ENCODE data around the gene C1orf198.
"Not testable (repeated sequence)": the region's sequence is repeated elsewhere in the genome, so short reads cannot be mapped to it uniquely, and the experiment has no call there.

Gene C1orf198

GRCh38 chr1:230851291-230851691 is 17.0 kb downstream of the C1orf198 start:
- no peak overlapping the region for H3K4me3 ChIP-seq (ENCODE audit: low read length)
- no peaks in the 10 kb centered on the region for H3K9me3 ChIP-seq (ENCODE audit: control insufficient read depth, insufficient read depth, low read length)
- H3K36me3 ChIP-seq (ENCODE audit: control insufficient read depth, insufficient read depth, low read length): no peaks in the 10 kb centered on the region
- DNase-seq (ENCODE audit: low read depth, low spot score): no peak
- no peak overlapping the region for H3K27ac ChIP-seq (ENCODE audit: low read length)
- H3K27me3 ChIP-seq (ENCODE audit: control insufficient read depth, insufficient read depth, low read length): no peaks in the 10 kb centered on the region
- WGBS (ENCODE audit: insufficient coverage, insufficient read length): no CpG with 5 or more reads among the region's 5 CpGs
- H3K4me1 ChIP-seq (ENCODE audit: control insufficient read depth, insufficient read depth, low read length): peaks cover 5% of the 10 kb centered on the region

- H3K36me3 ChIP-seq (ENCODE audit: control insufficient read depth, insufficient read depth, low read length): no peaks in the 10 kb centered on the region
- no peaks in the 10 kb centered on the region for H3K9me3 ChIP-seq (ENCODE audit: control insufficient read depth, insufficient read depth, low read length)
- no peak overlapping the region for H3K4me3 ChIP-seq (ENCODE audit: low read length)
- H3K27ac ChIP-seq (ENCODE audit: low read length): no peak overlapping the region
- no peak for DNase-seq (ENCODE audit: low read depth, low spot score)
- WGBS (ENCODE audit: insufficient coverage, insufficient read length): no CpG with 5 or more reads among the region's 8 CpGs
- H3K4me1 ChIP-seq (ENCODE audit: control insufficient read depth, insufficient read depth, low read length): peaks cover 5% of the 10 kb centered on the region
- no peaks in the 10 kb centered on the region for H3K27me3 ChIP-seq (ENCODE audit: control insufficient read depth, insufficient read depth, low read length)
These were observed 17.8 kb downstream of the C1orf198 start for GRCh38 chr1:230850547-230850946.

- Histone ChIP-seq H3K27me3 (ENCODE audit: control insufficient read depth, insufficient read depth, low read length) (no peaks in the 10 kb centered on the region), H3K9me3 (ENCODE audit: control insufficient read depth, insufficient read depth, low read length) (no peaks in the 10 kb centered on the region), H3K36me3 (ENCODE audit: control insufficient read depth, insufficient read depth, low read length) (no peaks in the 10 kb centered on the region), H3K4me3 (ENCODE audit: low read length) (no peak overlapping the region), H3K4me1 (ENCODE audit: control insufficient read depth, insufficient read depth, low read length) (peaks cover 5% of the 10 kb centered on the region), H3K27ac (ENCODE audit: low read length) (no peak overlapping the region)
- WGBS (ENCODE audit: insufficient coverage, insufficient read length): no CpG with 5 or more reads among the region's 14 CpGs
- no peak for DNase-seq (ENCODE audit: low read depth, low spot score)
These were observed 18.7 kb downstream of the C1orf198 start for GRCh38 chr1:230849451-230850224.

- no peak for DNase-seq (ENCODE audit: low read depth, low spot score)
- no peak overlapping the region for H3K4me3 ChIP-seq (ENCODE audit: low read length)
- H3K27me3 ChIP-seq (ENCODE audit: control insufficient read depth, insufficient read depth, low read length): no peaks in the 10 kb centered on the region
- no CpG with 5 or more reads among the region's 3 CpGs for WGBS (ENCODE audit: insufficient coverage, insufficient read length)
- H3K9me3 ChIP-seq (ENCODE audit: control insufficient read depth, insufficient read depth, low read length): no peaks in the 10 kb centered on the region
- H3K4me1 ChIP-seq (ENCODE audit: control insufficient read depth, insufficient read depth, low read length): peaks cover 5% of the 10 kb centered on the region
- no peak overlapping the region for H3K27ac ChIP-seq (ENCODE audit: low read length)
- H3K36me3 ChIP-seq (ENCODE audit: control insufficient read depth, insufficient read depth, low read length): peaks cover 3% of the 10 kb centered on the region; the same call in 1 of the 2 replicates
These were observed 20.1 kb downstream of the C1orf198 start for GRCh38 chr1:230848235-230848634.

- WGBS (ENCODE audit: insufficient coverage, insufficient read length): no CpG with 5 or more reads among the region's 7 CpGs
- not testable (repeated sequence) for H3K27ac ChIP-seq (ENCODE audit: low read length); DNase-seq (ENCODE audit: low read depth, low spot score); H3K27me3 ChIP-seq (ENCODE audit: control insufficient read depth, insufficient read depth, low read length); H3K9me3 ChIP-seq (ENCODE audit: control insufficient read depth, insufficient read depth, low read length); H3K4me1 ChIP-seq (ENCODE audit: control insufficient read depth, insufficient read depth, low read length); H3K4me3 ChIP-seq (ENCODE audit: low read length)
- peaks cover 12% of the 10 kb centered on the region; the same call in 1 of the 2 replicates for H3K36me3 ChIP-seq (ENCODE audit: control insufficient read depth, insufficient read depth, low read length)
These were observed 23.1 kb downstream of the C1orf198 start for GRCh38 chr1:230845184-230845583.

- Histone ChIP-seq H3K9me3 (ENCODE audit: control insufficient read depth, insufficient read depth, low read length) (no peaks in the 10 kb centered on the region), H3K27ac (ENCODE audit: low read length) (no peak overlapping the region), H3K27me3 (ENCODE audit: control insufficient read depth, insufficient read depth, low read length) (no peaks in the 10 kb centered on the region), H3K36me3 (ENCODE audit: control insufficient read depth, insufficient read depth, low read length) (peaks cover 12% of the 10 kb centered on the region; the same call in 1 of the 2 replicates), H3K4me3 (ENCODE audit: low read length) (no peak overlapping the region), H3K4me1 (ENCODE audit: control insufficient read depth, insufficient read depth, low read length) (no peaks in the 10 kb centered on the region)
- no CpG with 5 or more reads among the region's 4 CpGs for WGBS (ENCODE audit: insufficient coverage, insufficient read length)
- no peak for DNase-seq (ENCODE audit: low read depth, low spot score)
These were observed 23.8 kb downstream of the C1orf198 start for GRCh38 chr1:230844561-230844960.

GRCh38 chr1:230843503-230844309 is 24.6 kb downstream of the C1orf198 start:
- Histone ChIP-seq H3K27me3 (ENCODE audit: control insufficient read depth, insufficient read depth, low read length) (no peaks in the 10 kb centered on the region), H3K4me3 (ENCODE audit: low read length) (no peak overlapping the region), H3K27ac (ENCODE audit: low read length) (no peak overlapping the region), H3K9me3 (ENCODE audit: control insufficient read depth, insufficient read depth, low read length) (no peaks in the 10 kb centered on the region), H3K4me1 (ENCODE audit: control insufficient read depth, insufficient read depth, low read length) (no peaks in the 10 kb centered on the region), H3K36me3 (ENCODE audit: control insufficient read depth, insufficient read depth, low read length) (peaks cover 12% of the 10 kb centered on the region; the same call in 1 of the 2 replicates)
- no CpG with 5 or more reads among the region's 28 CpGs for WGBS (ENCODE audit: insufficient coverage, insufficient read length)
- DNase-seq (ENCODE audit: low read depth, low spot score): no peak

- Histone ChIP-seq H3K27ac (ENCODE audit: low read length) (no peak overlapping the region), H3K27me3 (ENCODE audit: control insufficient read depth, insufficient read depth, low read length) (no peaks in the 10 kb centered on the region), H3K36me3 (ENCODE audit: control insufficient read depth, insufficient read depth, low read length) (peaks cover 14% of the 10 kb centered on the region; the same call in 1 of the 2 replicates), H3K4me3 (ENCODE audit: low read length) (no peak overlapping the region), H3K4me1 (ENCODE audit: control insufficient read depth, insufficient read depth, low read length) (no peaks in the 10 kb centered on the region), H3K9me3 (ENCODE audit: control insufficient read depth, insufficient read depth, low read length) (no peaks in the 10 kb centered on the region)
- WGBS (ENCODE audit: insufficient coverage, insufficient read length): no CpG with 5 or more reads among the region's 8 CpGs
- no peak for DNase-seq (ENCODE audit: low read depth, low spot score)
These were observed 25.5 kb downstream of the C1orf198 start for GRCh38 chr1:230842801-230843200.

GRCh38 chr1:230839173-230839572 is 29.1 kb downstream of the C1orf198 start:
- no peaks in the 10 kb centered on the region for H3K4me1 ChIP-seq (ENCODE audit: control insufficient read depth, insufficient read depth, low read length)
- no peaks in the 10 kb centered on the region for H3K27me3 ChIP-seq (ENCODE audit: control insufficient read depth, insufficient read depth, low read length)
- no peak for DNase-seq (ENCODE audit: low read depth, low spot score)
- H3K36me3 ChIP-seq (ENCODE audit: control insufficient read depth, insufficient read depth, low read length): peaks cover 14% of the 10 kb centered on the region; the same call in 1 of the 2 replicates
- no peaks in the 10 kb centered on the region for H3K9me3 ChIP-seq (ENCODE audit: control insufficient read depth, insufficient read depth, low read length)
- no CpG with 5 or more reads among the region's 10 CpGs for WGBS (ENCODE audit: insufficient coverage, insufficient read length)
- no peak overlapping the region for H3K27ac ChIP-seq (ENCODE audit: low read length)
- no peak overlapping the region for H3K4me3 ChIP-seq (ENCODE audit: low read length)

GRCh38 chr1:230836793-230837192 is 31.5 kb downstream of the C1orf198 start:
- Histone ChIP-seq H3K36me3 (ENCODE audit: control insufficient read depth, insufficient read depth, low read length) (peaks cover 5% of the 10 kb centered on the region; the same call in 1 of the 2 replicates), H3K4me3 (ENCODE audit: low read length) (no peak overlapping the region), H3K9me3 (ENCODE audit: control insufficient read depth, insufficient read depth, low read length) (no peaks in the 10 kb centered on the region), H3K27ac (ENCODE audit: low read length) (no peak overlapping the region), H3K27me3 (ENCODE audit: control insufficient read depth, insufficient read depth, low read length) (no peaks in the 10 kb centered on the region), H3K4me1 (ENCODE audit: control insufficient read depth, insufficient read depth, low read length) (no peaks in the 10 kb centered on the region)
- DNase-seq (ENCODE audit: low read depth, low spot score): no peak
- no CpG with 5 or more reads among the region's 5 CpGs for WGBS (ENCODE audit: insufficient coverage, insufficient read length)

Data from iPS DF 6.9 (cell line).